ENCODE results near the gene MYT1. TPM values are rescaled to one million over a fixed set of nuclear protein-coding genes. Genes with fewer than 3 reads are reported as not detected.
"Not testable (repeated sequence)": the region's sequence is repeated elsewhere in the genome, so short reads cannot be mapped to it uniquely, and the experiment has no call there.

Gene MYT1
- total RNA-seq, 2 donors from 2014 or later = 0.19 to 0.22 TPM

DNA sequence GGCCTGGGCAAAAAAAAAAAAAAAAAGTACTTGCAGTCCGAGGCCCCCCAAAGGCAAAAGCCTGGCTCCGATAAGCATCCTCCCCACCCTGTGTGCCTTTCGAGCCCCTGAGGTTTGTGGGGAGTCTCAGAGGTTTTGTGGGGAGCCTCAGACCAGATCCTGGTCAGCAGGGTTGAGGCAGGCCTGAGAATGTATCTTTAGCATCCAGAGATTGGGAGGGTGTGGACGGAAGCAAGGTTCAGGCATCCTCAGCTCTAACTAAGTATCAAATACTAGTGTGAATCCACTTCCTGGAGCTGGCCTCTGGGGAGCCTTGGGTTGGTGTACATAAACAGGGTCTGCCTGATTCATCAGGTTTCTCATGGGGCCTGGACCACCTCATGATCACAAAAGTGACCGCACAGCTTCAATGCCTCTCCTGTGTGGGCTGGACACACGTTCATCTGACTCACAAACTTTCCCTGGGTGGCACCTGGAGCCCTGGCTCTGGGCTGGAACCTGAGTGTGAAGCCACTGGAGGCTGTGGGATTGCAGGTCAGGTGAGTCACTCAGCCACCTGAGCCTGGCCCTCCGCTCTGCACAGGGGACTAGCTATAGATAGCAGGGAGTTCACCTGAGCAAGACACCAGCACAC lies 115.7 kb downstream of the MYT1 start:
- intact Hi-C loops (cut with DNase I) = no loop called here
- DNase-seq = no peak
- TF ChIP-seq, protein P1, sequence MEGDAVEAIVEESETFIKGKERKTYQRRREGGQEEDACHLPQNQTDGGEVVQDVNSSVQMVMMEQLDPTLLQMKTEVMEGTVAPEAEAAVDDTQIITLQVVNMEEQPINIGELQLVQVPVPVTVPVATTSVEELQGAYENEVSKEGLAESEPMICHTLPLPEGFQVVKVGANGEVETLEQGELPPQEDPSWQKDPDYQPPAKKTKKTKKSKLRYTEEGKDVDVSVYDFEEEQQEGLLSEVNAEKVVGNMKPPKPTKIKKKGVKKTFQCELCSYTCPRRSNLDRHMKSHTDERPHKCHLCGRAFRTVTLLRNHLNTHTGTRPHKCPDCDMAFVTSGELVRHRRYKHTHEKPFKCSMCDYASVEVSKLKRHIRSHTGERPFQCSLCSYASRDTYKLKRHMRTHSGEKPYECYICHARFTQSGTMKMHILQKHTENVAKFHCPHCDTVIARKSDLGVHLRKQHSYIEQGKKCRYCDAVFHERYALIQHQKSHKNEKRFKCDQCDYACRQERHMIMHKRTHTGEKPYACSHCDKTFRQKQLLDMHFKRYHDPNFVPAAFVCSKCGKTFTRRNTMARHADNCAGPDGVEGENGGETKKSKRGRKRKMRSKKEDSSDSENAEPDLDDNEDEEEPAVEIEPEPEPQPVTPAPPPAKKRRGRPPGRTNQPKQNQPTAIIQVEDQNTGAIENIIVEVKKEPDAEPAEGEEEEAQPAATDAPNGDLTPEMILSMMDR (IDR thresholded peaks at IDR 0.05) = no peak

DNA sequence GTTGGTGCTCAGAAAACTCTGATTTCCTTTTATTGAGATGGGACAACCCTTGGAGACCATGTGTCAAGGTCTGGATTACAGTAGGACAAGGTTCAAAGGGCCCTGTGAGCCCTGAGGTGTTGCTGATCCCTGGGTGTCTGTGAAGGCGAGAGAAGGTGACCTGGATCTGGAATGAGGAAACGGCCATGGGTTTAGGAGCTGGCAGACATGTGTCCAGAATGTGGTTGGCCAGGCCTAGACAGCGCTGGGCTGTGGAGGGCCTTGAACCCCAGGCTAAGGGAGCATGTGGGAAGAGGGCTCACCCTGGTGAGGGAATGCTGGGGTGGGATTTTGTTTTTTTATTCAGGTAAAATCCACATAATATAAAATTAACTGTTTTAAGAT lies 116.2 kb downstream of the MYT1 start:
- no peaks in the 10 kb centered on the region for H3K9me3 ChIP-seq
- no peak for DNase-seq
- H3K27me3 ChIP-seq = no peaks in the 10 kb centered on the region
- TF ChIP-seq, protein P1 (IDR thresholded peaks at IDR 0.05) = no peak
- H3K27ac ChIP-seq = no peak overlapping the region
- no peaks in the 10 kb centered on the region for H3K36me3 ChIP-seq
- intact Hi-C loops (cut with DNase I) = no loop called here
- no peaks in the 10 kb centered on the region for H3K4me1 ChIP-seq
- H3K4me3 ChIP-seq = no peak overlapping the region
- no peak overlapping the region for H3K9ac ChIP-seq (ENCODE audit: low read depth in 2 of 2, low read length in 2 of 2)

More for the DNA sequence above, 115.7 kb downstream of the MYT1 start:
- Histone ChIP-seq H3K27me3 (no peaks in the 10 kb centered on the region), H3K4me3 (no peak overlapping the region), H3K36me3 (no peaks in the 10 kb centered on the region), H3K27ac (no peak overlapping the region), H3K4me1 (no peaks in the 10 kb centered on the region), H3K9ac (ENCODE audit: low read depth in 2 of 2, low read length in 2 of 2) (no peak overlapping the region), H3K9me3 (no peaks in the 10 kb centered on the region)

DNA sequence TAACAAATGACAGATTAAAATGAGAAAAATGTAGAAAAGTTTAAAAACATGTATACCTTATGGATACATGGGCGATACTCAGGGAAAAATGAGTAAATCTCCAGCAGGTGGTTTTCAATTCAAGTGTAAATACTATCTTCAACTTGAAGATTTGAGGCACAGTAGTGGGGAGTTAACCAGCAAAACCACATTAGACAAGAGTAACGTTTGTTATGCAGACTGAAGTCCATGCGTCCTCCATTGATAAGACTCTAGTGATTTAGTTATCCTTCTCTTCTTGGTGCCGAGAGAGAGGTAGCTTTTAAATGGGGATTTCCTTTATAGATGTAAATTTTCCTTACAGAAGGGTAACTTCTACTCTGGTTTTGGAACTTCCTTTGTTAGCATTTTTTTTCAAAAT lies 119.4 kb downstream of the MYT1 start:
- DNase-seq = no peak
- TF ChIP-seq, protein P1 (IDR thresholded peaks at IDR 0.05) = no peak
- Histone ChIP-seq H3K4me1 (no peaks in the 10 kb centered on the region), H3K4me3 (no peak overlapping the region), H3K27me3 (no peaks in the 10 kb centered on the region), H3K9me3 (no peaks in the 10 kb centered on the region), H3K9ac (ENCODE audit: low read depth in 2 of 2, low read length in 2 of 2) (no peak overlapping the region), H3K36me3 (no peaks in the 10 kb centered on the region), H3K27ac (no peak overlapping the region)
- intact Hi-C loops (cut with DNase I) = no loop called here

DNA sequence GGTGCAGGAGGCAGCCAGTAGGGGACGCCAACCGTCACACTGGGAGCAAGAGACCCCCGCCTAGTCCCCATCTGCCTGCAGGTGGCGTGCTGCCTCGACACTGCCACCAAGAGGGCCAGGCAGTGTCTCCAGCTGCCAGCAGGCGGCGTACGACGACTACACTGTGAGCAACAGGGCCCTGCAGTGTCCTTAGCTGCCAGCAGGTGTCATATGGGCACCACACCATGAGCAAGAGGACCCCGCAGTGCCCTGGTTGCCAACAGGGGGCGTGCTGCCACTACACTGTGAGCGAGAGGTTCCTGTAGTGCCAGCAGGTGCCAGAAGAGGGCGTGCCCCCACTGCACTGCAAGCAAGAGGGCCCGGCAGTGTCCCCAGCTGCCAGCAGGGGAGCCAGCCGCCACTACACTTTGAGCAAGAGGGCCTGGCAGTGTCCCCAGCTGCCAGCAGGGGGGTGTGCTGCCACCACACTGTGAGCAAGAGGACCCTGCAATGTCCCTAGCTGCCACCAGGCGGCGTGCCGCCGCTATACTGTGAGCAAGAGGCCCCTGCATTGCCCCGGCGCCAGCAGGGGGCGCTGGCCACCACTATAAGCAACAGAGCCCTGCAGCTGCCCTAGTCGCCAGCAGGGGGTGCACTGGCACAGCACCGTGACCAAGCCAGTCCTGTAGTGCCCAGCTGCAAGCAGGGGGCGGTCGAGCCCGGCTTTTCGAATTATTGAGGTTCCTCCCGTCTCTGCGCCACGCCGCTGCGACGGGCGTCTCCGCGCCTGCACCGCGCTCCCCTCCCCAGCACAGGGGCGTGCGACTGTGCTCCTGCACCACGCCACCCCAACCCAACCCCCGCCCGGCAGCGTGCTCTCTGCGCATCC lies 121.6 kb downstream of the MYT1 start:
- H3K4me1 ChIP-seq; H3K9me3 ChIP-seq; H3K36me3 ChIP-seq; H3K27ac ChIP-seq; intact Hi-C loops (cut with DNase I); H3K9ac ChIP-seq (ENCODE audit: low read depth in 2 of 2, low read length in 2 of 2); H3K27me3 ChIP-seq; H3K4me3 ChIP-seq: not testable (repeated sequence)
- peak; percentile 74 for DNase-seq
- TF ChIP-seq, protein P1 (IDR thresholded peaks at IDR 0.05) = peak; percentile 61

DNA sequence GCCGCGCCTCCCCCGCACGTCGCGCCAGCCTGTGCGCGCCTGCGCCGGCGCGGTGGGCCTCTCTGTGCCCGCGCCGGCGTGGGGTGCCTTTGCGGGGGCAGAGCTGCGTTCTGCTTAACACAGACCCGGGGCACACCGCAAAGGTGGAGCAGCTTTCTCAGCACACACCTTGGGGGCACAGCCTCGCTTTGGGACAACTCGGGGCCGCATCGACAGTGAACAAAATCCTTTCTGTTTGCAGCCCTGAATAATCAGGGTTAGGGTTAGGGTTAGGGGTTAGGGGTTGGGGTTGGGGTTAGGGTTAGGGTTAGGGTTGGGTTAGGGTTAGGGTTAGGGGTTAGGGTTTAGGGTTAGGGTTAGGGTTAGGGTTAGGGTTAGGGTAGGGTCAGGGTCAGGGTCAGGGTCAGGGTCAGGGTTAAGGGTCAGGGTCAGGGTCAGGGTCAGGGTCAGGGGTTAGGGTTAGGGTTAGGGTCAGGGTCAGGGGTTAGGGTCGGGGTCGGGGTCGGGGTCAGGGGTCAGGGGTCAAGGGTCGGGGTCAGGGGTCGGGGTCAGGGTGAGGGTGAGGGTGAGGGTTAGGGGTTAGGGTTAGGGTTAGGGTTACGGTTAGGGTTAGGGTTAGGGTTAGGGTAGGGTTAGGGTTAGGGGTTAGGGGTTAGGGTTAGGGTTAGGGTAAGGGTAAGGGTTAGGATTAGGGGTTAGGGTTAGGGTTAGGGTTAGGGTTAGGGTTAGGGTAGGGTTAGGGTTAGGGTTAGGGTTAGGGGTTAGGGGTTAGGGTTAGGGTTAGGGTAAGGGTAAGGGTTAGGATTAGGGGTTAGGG lies 122.4 kb downstream of the MYT1 start:
- H3K9ac ChIP-seq (ENCODE audit: low read depth in 2 of 2, low read length in 2 of 2); H3K4me1 ChIP-seq; DNase-seq; intact Hi-C loops (cut with DNase I); H3K9me3 ChIP-seq; H3K27me3 ChIP-seq; H3K36me3 ChIP-seq; H3K4me3 ChIP-seq; H3K27ac ChIP-seq: not testable (repeated sequence)

DNA sequence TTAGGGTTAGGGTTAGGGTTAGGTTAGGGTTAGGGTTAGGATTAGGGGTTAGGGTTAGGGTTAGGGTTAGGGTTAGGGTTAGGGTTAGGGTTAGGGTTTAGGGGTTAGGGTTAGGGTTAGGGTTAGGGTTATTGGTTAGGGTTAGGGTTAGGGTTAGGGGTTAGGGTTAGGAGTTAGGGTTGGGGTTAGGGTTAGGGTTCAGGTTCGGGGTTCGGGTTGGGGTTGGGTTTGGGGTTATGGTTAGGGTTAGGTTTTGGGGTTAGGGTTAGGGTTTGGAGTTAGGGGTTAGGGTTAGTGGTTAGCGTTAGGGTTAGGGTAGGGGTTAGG lies 123.0 kb downstream of the MYT1 start:
- H3K9me3 ChIP-seq; H3K27ac ChIP-seq; intact Hi-C loops (cut with DNase I); H3K36me3 ChIP-seq; H3K9ac ChIP-seq (ENCODE audit: low read depth in 2 of 2, low read length in 2 of 2); H3K27me3 ChIP-seq; H3K4me1 ChIP-seq; DNase-seq; H3K4me3 ChIP-seq: not testable (repeated sequence)

Other genes starting within 250 kb of the MYT1 start
- 10 to 100 TPM; 33.6 to 49.5 TPM for gene UCKL1, start 208.0 kb upstream of the MYT1 start, total RNA-seq
- gene ZNF512B, start 194.5 kb upstream of the MYT1 start, total RNA-seq = 1 to 10 TPM; 1.9 TPM
- 1 to 10 TPM; 6.1 to 6.4 TPM for gene SAMD10, start 184.8 kb upstream of the MYT1 start, total RNA-seq
- 10 to 100 TPM; 53.0 to 68.6 TPM for gene PRPF6, start 183.3 kb upstream of the MYT1 start, total RNA-seq
- 1 to 10 TPM in 1 of 2 donors, under 1 TPM in 1; 0.29 to 3.3 TPM for gene C20orf204, start 128.3 kb upstream of the MYT1 start, total RNA-seq
- 10 to 100 TPM in 1 of 2 donors, 1 to 10 TPM in 1; 8.4 to 26.8 TPM for gene SOX18, start 114.8 kb upstream of the MYT1 start, total RNA-seq
- gene TCEA2, start 101.3 kb upstream of the MYT1 start, total RNA-seq = 10 to 100 TPM in 1 of 2 donors, 1 to 10 TPM in 1; 7.3 to 11.8 TPM
- 1 to 10 TPM; 3.4 to 4.5 TPM for gene RGS19, start 84.9 kb upstream of the MYT1 start, total RNA-seq
- under 1 TPM; 0.24 to 0.25 TPM for gene OPRL1, start 84.4 kb upstream of the MYT1 start, total RNA-seq
- gene LKAAEAR1, start 80.1 kb upstream of the MYT1 start, total RNA-seq = not detected
- not detected for gene NPBWR2, start 56.9 kb upstream of the MYT1 start, total RNA-seq
- gene PCMTD2, start 91.3 kb downstream of the MYT1 start, total RNA-seq = 10 to 100 TPM; 23.3 to 35.7 TPM

Data from colonic mucosa (tissue), 4 donors.